Large intestine (tissue), 12 donors: ENCODE data around the gene TMEM100. TPM values are rescaled to one million over a fixed set of nuclear protein-coding genes. Genes with fewer than 3 reads are reported as not detected.

Source experiments
- DNase-seq, 2 donors: peaks; one replicate each; pipeline versions ENCODE4 v3.0.0 to v3.0.0-alpha.2; 2013
- H3K27ac ChIP-seq: one replicate; pipeline ENCODE4 v1.5.1; 2013; ENCODE audit warnings: low read length
- H3K27me3 ChIP-seq: 2 replicates; pipeline ENCODE4 v1.6.1; 2013; ENCODE audit warnings: low read length; ENCODE audit not compliant: control insufficient read depth, insufficient read depth
- H3K36me3 ChIP-seq: 2 replicates; pipeline ENCODE4 v1.6.1; 2013; ENCODE audit warnings: low read length; ENCODE audit not compliant: control insufficient read depth, insufficient read depth
- H3K4me1 ChIP-seq: one replicate; pipeline ENCODE4 v1.6.1; 2013; ENCODE audit warnings: low read length; ENCODE audit not compliant: control insufficient read depth, insufficient read depth
- H3K4me3 ChIP-seq: one replicate; pipeline ENCODE4 v1.5.1; 2013; ENCODE audit warnings: low read length
- H3K9me3 ChIP-seq: one replicate; pipeline ENCODE4 v1.6.1; 2013; ENCODE audit warnings: mild to moderate bottlenecking, low read depth, low read length, moderate library complexity; ENCODE audit not compliant: control insufficient read depth
- WGBS: methylation state at CpG from one replicate; pipeline ENCODE4 v1.1.5; 2013; ENCODE audit warnings: low lambda C conversion rate; ENCODE audit not compliant: insufficient coverage; 5-methylcytosine and 5-hydroxymethylcytosine counted together
- long read RNA-seq, 11 donors: transcript quantifications; one replicate each; lab custom pipeline, GENCODE V29; 2026
- polyA plus RNA-seq: library from polyadenylated mRNA; unstranded; fragments of 120-200 nt; gene quantifications from one replicate; pipeline ENCODE4 v1.2.1, GENCODE V29; 2013

TMEM100 gene, protein sequence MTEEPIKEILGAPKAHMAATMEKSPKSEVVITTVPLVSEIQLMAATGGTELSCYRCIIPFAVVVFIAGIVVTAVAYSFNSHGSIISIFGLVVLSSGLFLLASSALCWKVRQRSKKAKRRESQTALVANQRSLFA
- 12.6 TPM for polyA plus RNA-seq
- long read RNA-seq, donor 1, partial matches to known transcripts: 0 of 2 reads
- long read RNA-seq, donor 1, other reads (novel, unspliced or antisense): 0 of 2 reads
- long read RNA-seq, donor 2, transcript TMEM100-201 (2 exons, 1,747 nt): major isoform, 6 of 12 reads
- long read RNA-seq, donor 2, partial matches to known transcripts: 0 of 12 reads
- long read RNA-seq, donor 2, other reads (novel, unspliced or antisense): 6 of 12 reads
- long read RNA-seq, donor 3: 0 reads
- long read RNA-seq, donor 4: 0 reads
- long read RNA-seq, donor 5, partial matches to known transcripts: 0 of 2 reads
- long read RNA-seq, donor 5, other reads (novel, unspliced or antisense): 0 of 2 reads
- long read RNA-seq, donor 6: 0 reads
- long read RNA-seq, donor 7, transcript TMEM100-201 (2 exons, 1,747 nt): major isoform, 5 of 5 reads
- long read RNA-seq, donor 7, partial matches to known transcripts: 0 of 5 reads
- long read RNA-seq, donor 7, other reads (novel, unspliced or antisense): 0 of 5 reads
- long read RNA-seq, donor 8, partial matches to known transcripts: 35 of 47 reads
- long read RNA-seq, donor 8, other reads (novel, unspliced or antisense): 10 of 47 reads
- long read RNA-seq, donor 9, partial matches to known transcripts: 0 of 3 reads
- long read RNA-seq, donor 9, other reads (novel, unspliced or antisense): 0 of 3 reads
- long read RNA-seq, donor 10, partial matches to known transcripts: 0 of 3 reads
- long read RNA-seq, donor 10, other reads (novel, unspliced or antisense): 0 of 3 reads
- long read RNA-seq, donor 11: 0 reads

DNA sequence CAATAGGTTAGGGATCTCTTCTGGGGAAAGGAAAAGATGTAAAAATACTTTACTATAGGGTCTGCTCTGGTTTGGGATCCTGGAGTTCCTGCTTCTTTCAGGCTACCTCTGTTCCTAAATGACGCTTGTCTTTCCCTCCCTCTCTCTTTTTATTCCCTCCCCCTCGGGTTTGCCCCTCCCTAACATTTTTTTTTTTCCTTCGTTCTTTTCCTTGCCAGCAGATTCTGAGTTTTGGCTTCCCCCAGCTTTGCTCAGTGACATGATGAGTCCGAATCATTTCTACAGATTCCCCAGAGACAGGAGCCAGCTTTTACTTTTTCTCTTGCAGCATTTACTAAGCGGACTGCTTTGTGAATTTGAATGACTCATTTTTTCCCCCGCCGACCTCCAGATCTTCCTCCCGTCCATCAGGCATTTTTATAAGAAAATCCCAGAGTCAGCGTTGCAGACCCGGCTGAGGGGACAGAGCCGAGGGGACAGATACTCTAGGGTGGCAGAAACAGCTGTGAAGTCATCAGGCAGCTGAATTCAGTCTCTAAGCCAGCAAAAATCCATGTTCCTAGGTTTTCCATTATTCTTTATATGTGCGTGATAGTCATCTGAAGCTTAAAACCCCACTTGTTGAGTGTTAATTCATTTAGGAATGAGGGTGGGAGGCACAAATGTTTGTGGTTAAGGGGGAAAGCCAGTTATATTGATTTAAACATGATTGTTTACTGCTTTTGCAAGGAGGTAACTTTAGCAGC is at the start of gene TMEM100:
TMEM100 (minus strand) TSS at position 123 of the 746 bp plus-strand sequence. CDS start 1,794 bp downstream, outside the sequence.
- Histone ChIP-seq H3K4me3 (peak within 1 kb of the TSS; percentile 31), H3K4me1 (no peaks in the 10 kb centered on the region), H3K27me3 (peaks cover 19% of the 10 kb centered on the region), H3K9me3 (no peaks in the 10 kb centered on the region), H3K27ac (peak within 1 kb of the TSS; percentile 39), H3K36me3 (no peaks in the 10 kb centered on the region)
- peak; percentile 33 to 35 for DNase-seq
- 4% methylated on average over 3 of the region's 12 CpGs for WGBS

DNA sequence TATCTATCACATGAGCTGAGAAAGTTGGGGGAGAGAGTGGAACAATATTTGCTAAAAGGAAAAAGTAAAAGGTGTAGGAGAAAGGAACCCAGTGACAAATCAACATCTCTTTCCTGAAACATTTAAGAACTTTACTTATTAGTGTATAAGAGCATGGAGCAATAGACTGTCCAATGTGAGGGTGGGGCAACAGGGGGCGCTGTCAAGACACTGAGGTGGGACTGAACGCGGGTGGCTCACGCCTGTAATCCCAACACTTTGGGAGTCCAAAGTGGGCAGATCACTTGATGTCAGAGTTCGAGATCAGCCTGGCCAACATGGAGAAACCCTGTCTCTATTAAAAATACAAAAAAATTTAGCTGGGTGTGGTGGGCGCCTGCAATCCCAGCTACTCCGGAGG is 49.4 kb upstream of the TMEM100 start:
- H3K9me3 ChIP-seq: no peaks in the 10 kb centered on the region
- H3K27ac ChIP-seq: no peak overlapping the region
- WGBS: no CpG with 5 or more reads among the region's 7 CpGs
- no peak overlapping the region for H3K4me3 ChIP-seq
- no peaks in the 10 kb centered on the region for H3K27me3 ChIP-seq
- peaks cover 60% of the 10 kb centered on the region for H3K36me3 ChIP-seq
- H3K4me1 ChIP-seq: no peaks in the 10 kb centered on the region
- no peak for DNase-seq

DNA sequence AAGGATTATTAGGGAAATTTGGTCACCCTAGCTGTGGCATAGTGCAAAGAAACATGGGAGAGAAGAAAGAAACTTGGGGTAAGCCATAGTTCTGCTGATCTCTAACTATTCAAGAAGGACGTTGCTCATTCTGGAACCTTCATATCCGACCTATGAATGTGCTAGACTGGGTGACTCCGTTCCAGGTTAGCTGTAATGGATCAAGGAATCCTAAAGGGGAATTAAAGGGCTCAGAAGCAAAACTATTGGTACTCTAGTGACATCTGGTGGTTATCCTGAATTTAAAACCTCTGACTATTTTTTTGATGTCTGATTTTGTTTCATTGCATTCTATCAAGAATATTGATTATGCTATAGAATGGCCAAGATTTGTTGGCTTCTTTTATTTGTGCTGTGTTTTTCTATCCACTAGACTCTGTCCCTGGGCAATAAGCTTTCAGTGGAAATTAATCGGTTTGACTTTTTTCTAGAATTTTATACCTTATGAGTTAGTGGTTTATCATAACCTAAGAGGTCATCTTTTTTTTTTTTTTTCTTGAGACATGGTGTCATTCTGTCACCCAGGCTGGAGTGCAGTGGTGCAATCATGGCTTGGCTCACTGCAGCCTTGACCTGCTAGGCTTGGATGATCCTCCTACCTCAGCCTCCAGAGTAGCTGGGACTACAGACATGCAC is 47.7 kb upstream of the TMEM100 start:
- Histone ChIP-seq H3K27me3 (no peaks in the 10 kb centered on the region), H3K36me3 (peaks cover 47% of the 10 kb centered on the region), H3K4me1 (no peaks in the 10 kb centered on the region), H3K9me3 (no peaks in the 10 kb centered on the region), H3K4me3 (no peak overlapping the region), H3K27ac (no peak overlapping the region)
- WGBS: 100% methylated on average over 1 of the region's 4 CpGs
- DNase-seq: peak in 1 of 2 donors; percentile 29

DNA sequence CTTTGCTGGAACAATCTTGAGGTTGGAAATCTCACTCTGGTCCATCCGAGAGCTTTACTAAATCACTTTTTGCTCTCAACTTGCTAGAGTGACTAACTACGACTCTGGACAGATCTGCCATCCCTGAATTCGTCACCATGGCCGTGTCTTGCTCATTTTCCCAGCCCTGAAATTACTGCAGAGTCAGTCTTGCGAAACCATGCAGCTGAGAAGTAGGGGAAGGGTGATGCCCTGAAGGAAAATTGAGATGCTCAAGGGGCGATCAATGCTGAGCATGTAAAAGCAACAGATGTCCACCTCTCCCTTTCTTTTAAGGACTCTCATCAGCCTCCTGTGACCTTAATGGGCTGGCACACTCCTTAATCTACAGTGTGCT is 46.9 kb upstream of the TMEM100 start:
- Histone ChIP-seq H3K9me3 (no peaks in the 10 kb centered on the region), H3K27me3 (no peaks in the 10 kb centered on the region), H3K27ac (no peak overlapping the region), H3K4me1 (no peaks in the 10 kb centered on the region), H3K36me3 (peaks cover 40% of the 10 kb centered on the region), H3K4me3 (no peak overlapping the region)
- DNase-seq: no peak
- 88% methylated on average over 1 of the region's 6 CpGs for WGBS

DNA sequence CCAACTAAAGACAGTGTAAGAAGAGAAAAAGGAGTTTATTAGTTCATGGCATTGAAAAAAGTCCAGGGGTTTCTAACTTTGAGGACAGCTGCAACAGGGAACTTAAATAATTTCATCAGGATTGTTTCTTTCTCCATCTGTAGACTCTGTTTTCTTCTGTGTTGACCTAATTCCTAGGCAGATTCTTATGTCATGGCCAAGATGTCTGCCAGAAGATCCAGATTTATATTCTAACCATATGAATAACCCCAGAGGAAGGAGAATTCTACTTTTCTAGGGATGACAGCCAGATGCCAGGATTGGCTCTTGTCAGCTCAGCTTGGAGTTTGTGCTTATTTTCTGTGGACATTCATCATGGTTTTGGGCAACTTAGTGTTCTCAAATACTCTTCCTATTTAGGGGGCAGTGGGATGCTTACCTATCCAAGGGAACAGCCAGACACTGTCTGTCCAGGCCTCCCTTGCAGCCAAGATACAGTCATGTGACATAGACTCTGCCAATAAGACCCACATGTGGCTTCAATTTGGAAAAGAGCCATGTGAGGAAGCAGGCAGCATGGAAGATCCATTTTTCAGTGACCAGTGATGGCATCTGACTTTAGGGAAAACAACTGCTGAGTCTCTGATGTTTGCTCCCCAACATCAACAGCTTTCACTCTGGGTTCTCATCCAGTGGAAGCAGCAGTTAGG is 46.4 kb upstream of the TMEM100 start:
- Histone ChIP-seq H3K4me3 (no peak overlapping the region), H3K4me1 (no peaks in the 10 kb centered on the region), H3K27me3 (no peaks in the 10 kb centered on the region), H3K36me3 (peaks cover 39% of the 10 kb centered on the region), H3K9me3 (no peaks in the 10 kb centered on the region), H3K27ac (no peak overlapping the region)
- no peak for DNase-seq

DNA sequence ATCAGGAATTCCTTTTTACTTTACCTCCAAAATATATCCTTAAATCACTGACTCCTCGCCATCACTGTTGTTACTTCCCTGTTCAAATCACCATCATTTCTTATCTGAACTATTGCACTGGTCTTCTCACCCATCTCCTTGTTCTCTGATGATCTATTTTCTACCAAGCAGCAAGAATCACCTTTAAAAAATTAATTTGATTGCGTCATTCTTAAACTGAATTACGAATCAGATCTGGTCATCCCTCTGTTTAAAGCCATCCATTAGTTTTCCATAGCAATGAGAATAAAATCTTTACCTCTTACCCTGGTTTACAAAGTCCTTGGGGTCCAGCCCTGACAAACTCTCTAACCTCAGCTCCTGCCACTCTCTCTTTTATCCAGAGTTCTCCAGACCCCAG is 42.8 kb upstream of the TMEM100 start:
- Histone ChIP-seq H3K36me3 (peaks cover 12% of the 10 kb centered on the region), H3K27ac (no peak overlapping the region), H3K27me3 (no peaks in the 10 kb centered on the region), H3K4me3 (no peak overlapping the region), H3K4me1 (no peaks in the 10 kb centered on the region), H3K9me3 (no peaks in the 10 kb centered on the region)
- 100% methylated on average over 1 of the region's 3 CpGs for WGBS
- DNase-seq: no peak

DNA sequence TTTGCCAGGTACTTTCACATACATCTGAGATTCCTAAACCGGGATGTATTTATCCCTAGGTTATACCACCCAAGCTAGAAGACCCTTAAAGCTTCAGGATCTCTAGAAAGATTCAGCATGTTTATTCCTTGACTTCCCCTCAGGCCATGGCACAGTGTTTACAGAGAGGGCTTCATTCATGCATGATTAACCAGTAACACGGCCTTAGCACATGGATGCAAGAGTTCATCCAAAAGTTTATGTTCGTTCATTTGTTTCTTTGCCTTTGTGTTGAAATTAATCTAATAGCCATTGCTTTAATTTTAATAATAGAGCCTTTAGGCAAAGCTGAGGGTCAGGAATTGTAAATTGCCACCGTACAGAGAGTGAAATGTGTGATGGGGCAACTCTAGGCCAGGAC is 41.9 kb upstream of the TMEM100 start:
- Histone ChIP-seq H3K4me3 (no peak overlapping the region), H3K36me3 (peaks cover 12% of the 10 kb centered on the region), H3K9me3 (no peaks in the 10 kb centered on the region), H3K27ac (no peak overlapping the region), H3K27me3 (no peaks in the 10 kb centered on the region), H3K4me1 (no peaks in the 10 kb centered on the region)
- 93% methylated on average over 2 of the region's 4 CpGs for WGBS
- no peak for DNase-seq

DNA sequence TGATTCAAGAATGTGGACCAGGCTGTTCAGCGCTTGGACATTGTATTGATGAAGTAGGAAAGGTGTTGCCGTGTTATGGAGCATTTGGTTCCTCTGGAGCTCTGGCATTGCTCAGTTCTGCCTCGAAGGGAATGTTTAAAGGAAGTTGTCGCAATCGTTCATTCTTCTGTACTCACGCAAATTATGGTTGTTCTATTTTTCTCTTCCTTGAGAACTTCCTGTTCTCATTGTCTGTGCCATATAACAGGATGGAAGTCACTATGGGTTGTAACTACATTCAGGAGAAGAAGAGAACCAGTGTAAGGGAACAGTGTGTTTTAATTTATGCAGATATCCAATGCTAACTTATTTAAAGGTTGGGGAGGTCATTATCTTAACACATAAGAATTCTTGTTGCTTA is 41.2 kb upstream of the TMEM100 start:
- Histone ChIP-seq H3K27me3 (no peaks in the 10 kb centered on the region), H3K4me3 (no peak overlapping the region), H3K36me3 (peaks cover 7% of the 10 kb centered on the region), H3K9me3 (no peaks in the 10 kb centered on the region), H3K4me1 (no peaks in the 10 kb centered on the region), H3K27ac (no peak overlapping the region)
- no peak for DNase-seq
- WGBS: 81% methylated on average over 4 of the region's 6 CpGs

- Histone ChIP-seq H3K27me3 (no peaks in the 10 kb centered on the region), H3K9me3 (no peaks in the 10 kb centered on the region), H3K36me3 (no peaks in the 10 kb centered on the region), H3K4me3 (no peak overlapping the region), H3K27ac (no peak overlapping the region), H3K4me1 (no peaks in the 10 kb centered on the region)
- no CpG with 5 or more reads among the region's 6 CpGs for WGBS
- DNase-seq: no peak
These were observed 39.6 kb upstream of the TMEM100 start for GRCh38 chr17:55762086-55762858.
